ENCODE measurements around the gene KIAA0232.

Gene KIAA0232

GRCh38 chr4:6773616-6774540, 8.6 kb upstream of the KIAA0232 start:
- no peak for DNase-seq (ENCODE audit: low read depth)
- in situ Hi-C loops (cut with HindIII; ENCODE audit: low sequenced_read_pairs), result no loop called here

GRCh38 chr4:6775746-6776145, 6.8 kb upstream of the KIAA0232 start:
- DNase-seq (ENCODE audit: low read depth), result no peak
- in situ Hi-C loops (cut with HindIII; ENCODE audit: low sequenced_read_pairs), result no loop called here
- no peak for TF ChIP-seq CTCF (IDR thresholded peaks at IDR 0.05; ENCODE audit: low read depth, low read length, missing control alignments)
- H3K4me3 ChIP-seq (ENCODE audit: low read depth, low read length), result no peak overlapping the region

More at GRCh38 chr4:6773616-6774540, 8.6 kb upstream of the KIAA0232 start:
- H3K4me3 ChIP-seq (ENCODE audit: low read depth, low read length), result no peak overlapping the region
- TF ChIP-seq CTCF (IDR thresholded peaks at IDR 0.05; ENCODE audit: low read depth, low read length, missing control alignments), result no peak

DNA sequence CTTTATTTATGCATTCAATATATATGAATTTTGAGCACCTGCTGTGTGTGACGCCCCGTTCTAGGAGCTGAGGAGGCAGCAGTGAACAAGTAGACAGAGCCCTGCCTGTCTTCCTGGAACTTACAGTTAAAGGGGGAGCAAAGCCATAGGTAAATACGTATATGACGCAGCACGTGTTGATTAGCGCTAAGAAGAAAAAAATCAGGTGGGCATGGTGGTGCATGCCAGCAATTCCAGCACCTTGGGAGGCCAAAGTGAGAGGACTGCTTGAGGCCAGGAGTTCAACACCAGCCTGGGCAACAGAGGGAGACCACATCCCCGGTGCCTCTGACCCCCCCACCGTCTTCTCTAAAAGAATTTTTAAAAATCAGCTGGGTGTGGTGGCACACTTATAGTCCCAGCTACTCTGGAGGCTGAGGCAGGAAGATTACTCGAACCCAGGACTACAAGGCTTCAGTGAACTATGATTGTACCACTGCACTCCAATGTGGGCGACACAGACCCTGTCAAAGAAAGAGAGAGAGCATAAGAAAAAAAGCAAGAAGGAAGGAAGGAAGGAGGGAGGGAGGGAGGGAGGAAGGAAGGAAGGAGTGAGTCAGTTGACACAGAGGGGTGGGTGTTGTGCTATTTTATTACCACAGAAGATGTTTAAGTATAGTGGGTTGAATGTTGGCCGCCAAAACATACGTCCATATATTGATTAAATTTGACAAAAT, 5.4 kb upstream of the KIAA0232 start:
- H3K4me3 ChIP-seq (ENCODE audit: low read depth, low read length), result no peak overlapping the region
- in situ Hi-C loops (cut with HindIII; ENCODE audit: low sequenced_read_pairs), result no loop called here
- no peak for DNase-seq (ENCODE audit: low read depth)
- no peak for TF ChIP-seq CTCF (IDR thresholded peaks at IDR 0.05; ENCODE audit: low read depth, low read length, missing control alignments)

DNA sequence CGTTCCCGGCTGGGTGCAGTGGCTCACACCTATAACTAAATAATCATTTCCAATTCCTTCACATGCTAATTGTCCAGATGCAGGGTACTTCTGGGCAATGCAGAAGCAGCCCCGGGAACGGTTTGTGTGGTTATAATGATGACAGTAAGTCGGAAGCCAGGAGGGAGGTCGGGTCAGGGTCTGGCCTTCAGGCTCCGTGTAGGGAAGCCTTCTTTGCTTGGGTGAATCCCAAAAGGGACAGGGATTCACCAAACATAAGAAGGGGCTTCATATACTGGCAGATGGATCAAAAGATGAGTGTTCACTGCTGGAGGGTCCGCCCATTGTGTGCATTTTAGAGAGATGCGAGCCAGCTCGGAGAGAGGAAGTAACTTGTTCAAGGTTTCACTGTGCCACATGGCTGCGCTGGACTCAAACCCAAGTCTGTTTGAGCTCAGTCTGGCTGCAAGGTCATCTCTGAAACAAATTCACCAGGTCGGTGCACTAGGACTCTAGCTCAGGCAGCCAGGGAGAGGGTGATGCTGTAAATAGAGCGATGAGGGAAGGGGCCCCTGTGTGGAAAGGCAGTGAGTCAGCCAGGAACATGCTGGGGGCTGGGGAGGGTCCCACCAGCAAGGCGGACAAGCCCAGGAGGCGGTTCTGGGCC, 4.8 kb upstream of the KIAA0232 start:
- H3K4me3 ChIP-seq (ENCODE audit: low read depth, low read length), result no peak overlapping the region
- in situ Hi-C loops (cut with HindIII; ENCODE audit: low sequenced_read_pairs), result no loop called here
- no peak for DNase-seq (ENCODE audit: low read depth)
- no peak for TF ChIP-seq CTCF (IDR thresholded peaks at IDR 0.05; ENCODE audit: low read depth, low read length, missing control alignments)

DNA sequence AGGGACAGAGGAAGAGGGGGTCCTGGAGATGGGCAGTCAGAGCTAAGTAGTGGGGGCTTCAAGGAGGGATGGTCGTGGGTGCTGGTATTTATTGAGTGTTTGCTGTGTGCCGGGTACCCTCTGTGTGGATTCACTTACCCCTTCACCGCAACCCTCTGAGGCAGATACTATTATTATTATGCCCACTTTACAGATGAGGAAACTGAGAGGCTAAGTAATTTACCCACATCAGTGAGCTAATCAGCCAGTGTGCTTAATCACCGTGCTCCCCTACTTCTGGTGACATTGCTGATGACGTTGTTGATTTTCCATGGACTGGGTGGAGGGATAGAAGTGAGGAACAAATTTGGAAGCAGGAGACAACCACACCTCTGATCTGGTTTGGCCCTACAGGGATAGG, 4.1 kb upstream of the KIAA0232 start:
- in situ Hi-C loops (cut with HindIII; ENCODE audit: low sequenced_read_pairs), result no loop called here
- no peak overlapping the region for H3K4me3 ChIP-seq (ENCODE audit: low read depth, low read length)
- no peak for TF ChIP-seq CTCF (IDR thresholded peaks at IDR 0.05; ENCODE audit: low read depth, low read length, missing control alignments)
- no peak for DNase-seq (ENCODE audit: low read depth)

Measured in astrocyte of the cerebellum (primary cell).